Mononuclear cell (primary cell): ENCODE measurements around the gene FAT1. TPM values are rescaled to one million over a fixed set of nuclear protein-coding genes. Genes with fewer than 3 reads are reported as not detected.

Experiments
- H3K27me3 ChIP-seq: 2 replicates; pipeline ENCODE4 v1.6.0; 2011; ENCODE audit warnings: low read length, control low read depth; ENCODE audit not compliant: insufficient read depth
- H3K4me1 ChIP-seq: 2 replicates; pipeline ENCODE4 v1.5.1; 2011; ENCODE audit warnings: mild to moderate bottlenecking, low read length, control low read depth; ENCODE audit not compliant: insufficient read depth
- H3K4me3 ChIP-seq: 2 replicates; pipeline ENCODE4 v1.5.1; 2011; ENCODE audit warnings: mild to moderate bottlenecking, low read length, moderate library complexity
- H3K9me3 ChIP-seq: 2 replicates; pipeline ENCODE4 v1.5.1; 2011; ENCODE audit warnings: low read depth, mild to moderate bottlenecking, control low read depth, low read length
- total RNA-seq: library from RNA; depleted of rRNA; stranded (reverse); fragments of >200 nt; gene quantifications from one replicate; pipeline ENCODE4 v1.2.3, GENCODE V29; 2012

Gene FAT1
- total RNA-seq, 1 donor: 0.10 TPM

GRCh38 chr4:186650401-186651180 lies 73.1 kb downstream of the FAT1 start:
- Histone ChIP-seq H3K9me3 (no peaks in the 10 kb centered on the region), H3K4me3 (no peak overlapping the region), H3K4me1 (no peaks in the 10 kb centered on the region), H3K27me3 (no peaks in the 10 kb centered on the region)

- H3K27me3 ChIP-seq: no peaks in the 10 kb centered on the region
- no peaks in the 10 kb centered on the region for H3K9me3 ChIP-seq
- no peak overlapping the region for H3K4me3 ChIP-seq
- H3K4me1 ChIP-seq: no peaks in the 10 kb centered on the region
Measured at GRCh38 chr4:186647821-186648220, 75.8 kb downstream of the FAT1 start.

GRCh38 chr4:186644737-186645261 lies 78.9 kb downstream of the FAT1 start:
- no peaks in the 10 kb centered on the region for H3K27me3 ChIP-seq
- H3K4me3 ChIP-seq: no peak overlapping the region
- H3K9me3 ChIP-seq: no peaks in the 10 kb centered on the region
- no peaks in the 10 kb centered on the region for H3K4me1 ChIP-seq

GRCh38 chr4:186644311-186644638 lies 79.4 kb downstream of the FAT1 start:
- Histone ChIP-seq H3K4me1 (no peaks in the 10 kb centered on the region), H3K9me3 (no peaks in the 10 kb centered on the region), H3K27me3 (no peaks in the 10 kb centered on the region), H3K4me3 (no peak overlapping the region)

GRCh38 chr4:186643501-186644310 lies 80.0 kb downstream of the FAT1 start:
- Histone ChIP-seq H3K27me3 (no peaks in the 10 kb centered on the region), H3K4me3 (no peak overlapping the region), H3K9me3 (no peaks in the 10 kb centered on the region), H3K4me1 (no peaks in the 10 kb centered on the region)

- H3K9me3 ChIP-seq: no peaks in the 10 kb centered on the region
- no peaks in the 10 kb centered on the region for H3K4me1 ChIP-seq
- no peak overlapping the region for H3K4me3 ChIP-seq
- no peaks in the 10 kb centered on the region for H3K27me3 ChIP-seq
Measured at GRCh38 chr4:186642998-186643397, 80.7 kb downstream of the FAT1 start.

GRCh38 chr4:186642530-186642929 lies 81.1 kb downstream of the FAT1 start:
- H3K4me1 ChIP-seq: no peaks in the 10 kb centered on the region
- no peak overlapping the region for H3K4me3 ChIP-seq

GRCh38 chr4:186634591-186635128 lies 89.0 kb downstream of the FAT1 start:
- Histone ChIP-seq H3K9me3 (no peaks in the 10 kb centered on the region), H3K4me1 (no peaks in the 10 kb centered on the region), H3K4me3 (no peak overlapping the region), H3K27me3 (no peaks in the 10 kb centered on the region)

More at GRCh38 chr4:186642530-186642929, 81.1 kb downstream of the FAT1 start:
- H3K9me3 ChIP-seq: no peaks in the 10 kb centered on the region
- no peaks in the 10 kb centered on the region for H3K27me3 ChIP-seq

- Histone ChIP-seq H3K4me3 (no peak overlapping the region), H3K27me3 (no peaks in the 10 kb centered on the region), H3K9me3 (no peaks in the 10 kb centered on the region), H3K4me1 (no peaks in the 10 kb centered on the region)
Measured at GRCh38 chr4:186633844-186634243, 89.8 kb downstream of the FAT1 start.

GRCh38 chr4:186630128-186630527 lies 93.5 kb downstream of the FAT1 start:
- Histone ChIP-seq H3K4me1 (no peaks in the 10 kb centered on the region), H3K9me3 (no peaks in the 10 kb centered on the region), H3K27me3 (no peaks in the 10 kb centered on the region), H3K4me3 (no peak overlapping the region)

- H3K4me1 ChIP-seq: no peaks in the 10 kb centered on the region
- no peak overlapping the region for H3K4me3 ChIP-seq
- no peaks in the 10 kb centered on the region for H3K27me3 ChIP-seq
- H3K9me3 ChIP-seq: no peaks in the 10 kb centered on the region
Measured at GRCh38 chr4:186628058-186628711, 95.5 kb downstream of the FAT1 start.

GRCh38 chr4:186627226-186627865 lies 96.3 kb downstream of the FAT1 start:
- no peaks in the 10 kb centered on the region for H3K27me3 ChIP-seq
- no peak overlapping the region for H3K4me3 ChIP-seq
- H3K4me1 ChIP-seq: no peaks in the 10 kb centered on the region
- no peaks in the 10 kb centered on the region for H3K9me3 ChIP-seq

- H3K9me3 ChIP-seq: no peaks in the 10 kb centered on the region
- no peak overlapping the region for H3K4me3 ChIP-seq
- H3K4me1 ChIP-seq: no peaks in the 10 kb centered on the region
- no peaks in the 10 kb centered on the region for H3K27me3 ChIP-seq
Measured at GRCh38 chr4:186624951-186625350, 98.7 kb downstream of the FAT1 start.

GRCh38 chr4:186623546-186623945 lies 100.1 kb downstream of the FAT1 start:
- Histone ChIP-seq H3K4me3 (no peak overlapping the region), H3K4me1 (no peaks in the 10 kb centered on the region), H3K27me3 (no peaks in the 10 kb centered on the region), H3K9me3 (no peaks in the 10 kb centered on the region)
